C4-2B (cell line): ENCODE data around the gene ARHGEF16.

Source experiments
- ZFX ChIP-seq: fragments of 450-650 bp; IDR thresholded peaks from 2 replicates; pipeline ENCODE4 v1.6.1; 2017
- TF ChIP-seq, protein P1 (sequence below): fragments of 450-650 bp; conservative IDR thresholded peaks from 2 replicates; pipeline ENCODE4 v1.5.1; 2017; ENCODE audit warnings: mild to moderate bottlenecking

DNA sequence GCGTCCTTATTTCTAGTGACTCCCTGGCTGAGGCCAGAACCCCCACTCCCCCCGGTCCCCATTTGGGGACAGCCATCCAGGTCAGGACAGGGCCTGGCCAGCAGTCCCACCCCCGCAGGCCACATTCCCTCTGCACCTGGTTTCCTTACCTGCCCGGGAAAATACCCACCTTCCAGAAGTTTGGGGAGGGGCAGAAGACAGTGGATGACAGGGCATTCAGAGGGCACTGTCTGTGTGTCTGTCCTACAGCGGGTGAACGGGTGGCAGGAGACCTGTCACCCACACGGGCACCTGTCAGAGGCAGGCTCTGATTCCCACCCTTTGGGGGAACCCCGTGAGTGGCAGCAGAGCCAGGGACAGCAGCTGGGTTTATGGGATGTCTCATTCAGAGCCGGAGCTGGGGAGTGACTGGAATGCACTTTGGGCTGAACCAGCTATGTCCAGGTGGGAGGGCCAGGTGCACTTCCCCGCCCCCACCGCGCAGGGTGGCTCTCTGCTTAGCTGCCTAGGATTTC is 2.0 kb downstream of the ARHGEF16 start:
- TF ChIP-seq, protein P1, sequence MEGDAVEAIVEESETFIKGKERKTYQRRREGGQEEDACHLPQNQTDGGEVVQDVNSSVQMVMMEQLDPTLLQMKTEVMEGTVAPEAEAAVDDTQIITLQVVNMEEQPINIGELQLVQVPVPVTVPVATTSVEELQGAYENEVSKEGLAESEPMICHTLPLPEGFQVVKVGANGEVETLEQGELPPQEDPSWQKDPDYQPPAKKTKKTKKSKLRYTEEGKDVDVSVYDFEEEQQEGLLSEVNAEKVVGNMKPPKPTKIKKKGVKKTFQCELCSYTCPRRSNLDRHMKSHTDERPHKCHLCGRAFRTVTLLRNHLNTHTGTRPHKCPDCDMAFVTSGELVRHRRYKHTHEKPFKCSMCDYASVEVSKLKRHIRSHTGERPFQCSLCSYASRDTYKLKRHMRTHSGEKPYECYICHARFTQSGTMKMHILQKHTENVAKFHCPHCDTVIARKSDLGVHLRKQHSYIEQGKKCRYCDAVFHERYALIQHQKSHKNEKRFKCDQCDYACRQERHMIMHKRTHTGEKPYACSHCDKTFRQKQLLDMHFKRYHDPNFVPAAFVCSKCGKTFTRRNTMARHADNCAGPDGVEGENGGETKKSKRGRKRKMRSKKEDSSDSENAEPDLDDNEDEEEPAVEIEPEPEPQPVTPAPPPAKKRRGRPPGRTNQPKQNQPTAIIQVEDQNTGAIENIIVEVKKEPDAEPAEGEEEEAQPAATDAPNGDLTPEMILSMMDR, result no peak
- TF ChIP-seq ZFX, result no peak
